ENCODE measurements around the gene SLC22A23.

- TF ChIP-seq CTCF (conservative IDR thresholded peaks at IDR 0.05 in 1 of 2, IDR thresholded peaks at IDR 0.05 in 1 of 2; ENCODE audit: extremely low read depth in 1 of 2, insufficient read depth in 1 of 2, low read depth in 1 of 2, low read length in 2 of 2) (peak in 1 of 2 donors; percentile 23), EZH2 (IDR thresholded peaks at IDR 0.05; ENCODE audit: borderline replicate concordance, low read length) (no peak)
These were observed 126.7 kb downstream of the SLC22A23 start for GRCh38 chr6:3330199-3330598.

Data from mammary epithelial cell (primary cell).